NCI-H1694 (cell line): ENCODE results near the gene SLC25A21.
"Not testable (repeated sequence)": the region's sequence is repeated elsewhere in the genome, so short reads cannot be mapped to it uniquely, and the experiment has no call there.

Experiments
- DNase-seq: peaks from one replicate; lab custom pipeline; 2025; lab: John Stamatoyannopoulos, UW

Gene SLC25A21

GRCh38 chr14:36869125-36869524, 303.3 kb downstream of the SLC25A21 start:
- no peak for DNase-seq

GRCh38 chr14:36866867-36867266, 305.5 kb downstream of the SLC25A21 start:
- no peak for DNase-seq

GRCh38 chr14:36863271-36863670, 309.1 kb downstream of the SLC25A21 start:
- DNase-seq, result no peak

- DNase-seq, result not testable (repeated sequence)
Measured at GRCh38 chr14:36862237-36862636, 310.2 kb downstream of the SLC25A21 start.

- DNase-seq, result no peak
Measured at GRCh38 chr14:36860831-36861230, 311.6 kb downstream of the SLC25A21 start.

GRCh38 chr14:36859119-36859518, 313.3 kb downstream of the SLC25A21 start:
- DNase-seq, result no peak

GRCh38 chr14:36857842-36858445, 314.5 kb downstream of the SLC25A21 start:
- no peak for DNase-seq

- no peak for DNase-seq
Measured at GRCh38 chr14:36857136-36857535, 315.3 kb downstream of the SLC25A21 start.

GRCh38 chr14:36856095-36856878, 316.1 kb downstream of the SLC25A21 start:
- DNase-seq, result no peak

GRCh38 chr14:36855396-36855795, 317.0 kb downstream of the SLC25A21 start:
- DNase-seq, result no peak

GRCh38 chr14:36852981-36853691, 319.3 kb downstream of the SLC25A21 start:
- no peak for DNase-seq

- no peak for DNase-seq
Measured at GRCh38 chr14:36848213-36848612, 324.2 kb downstream of the SLC25A21 start.

GRCh38 chr14:36847366-36847765, 325.0 kb downstream of the SLC25A21 start:
- DNase-seq, result no peak

GRCh38 chr14:36845356-36846012, 326.9 kb downstream of the SLC25A21 start:
- DNase-seq, result no peak

GRCh38 chr14:36844443-36845195, 327.8 kb downstream of the SLC25A21 start:
- no peak for DNase-seq

- DNase-seq, result no peak
Measured at GRCh38 chr14:36843410-36843809, 329.0 kb downstream of the SLC25A21 start.

- no peak for DNase-seq
Measured at GRCh38 chr14:36835128-36835527, 337.3 kb downstream of the SLC25A21 start.

- no peak for DNase-seq
Measured at GRCh38 chr14:36834293-36834692, 338.1 kb downstream of the SLC25A21 start.

GRCh38 chr14:36829547-36829946, 342.9 kb downstream of the SLC25A21 start:
- DNase-seq, result no peak

- DNase-seq, result no peak
Measured at GRCh38 chr14:36827861-36828260, 344.5 kb downstream of the SLC25A21 start.

GRCh38 chr14:36826614-36827013, 345.8 kb downstream of the SLC25A21 start:
- DNase-seq, result no peak

GRCh38 chr14:36824854-36825253, 347.6 kb downstream of the SLC25A21 start:
- DNase-seq, result no peak
